GM21390 (cell line): Measurements from ENCODE around the gene EFHC1.
"Not testable (repeated sequence)": the region's sequence is repeated elsewhere in the genome, so short reads cannot be mapped to it uniquely, and the experiment has no call there.

ENCODE experiments used
- ATAC-seq: cut with Tn5 transposase; IDR thresholded peaks from one replicate; pipeline ENCODE4 v1.9.1; 2021; ENCODE audit not compliant: unreplicated experiment

Gene EFHC1

GRCh38 chr6:52419809-52420667 is at the start of gene EFHC1:
Gene EFHC1 (plus strand): TSS chr6:52420342. CDS start chr6:52420411, 69 bp downstream.
- peak; percentile 89 for ATAC-seq

DNA sequence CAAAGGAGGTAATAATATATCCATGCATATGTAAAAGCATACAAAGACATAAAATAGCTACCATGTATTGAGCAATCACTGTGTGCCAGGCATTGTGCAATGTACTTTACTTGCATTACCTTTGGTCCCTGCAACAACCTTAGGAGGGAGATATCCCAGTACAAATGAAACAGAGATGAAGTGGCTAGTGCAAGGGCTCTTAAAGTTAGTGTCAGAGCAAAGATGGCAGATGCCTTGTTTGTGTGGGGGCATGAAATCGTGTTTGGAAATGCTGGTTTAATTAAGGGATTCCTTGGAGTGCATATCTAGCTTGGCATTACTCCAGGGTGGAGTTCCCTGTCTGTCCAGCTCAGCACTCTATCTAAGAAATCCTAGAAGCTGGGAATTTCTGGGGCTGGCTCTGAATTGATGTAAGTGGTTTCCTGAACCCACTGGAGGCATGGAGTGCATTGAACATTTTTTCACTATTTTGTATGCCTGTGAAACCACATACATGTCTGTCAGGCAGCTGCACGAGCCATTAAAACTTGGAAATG is 48.4 kb upstream of the EFHC1 start:
- ATAC-seq = no peak

GRCh38 chr6:52373151-52373690 is 46.9 kb upstream of the EFHC1 start:
- ATAC-seq = no peak

DNA sequence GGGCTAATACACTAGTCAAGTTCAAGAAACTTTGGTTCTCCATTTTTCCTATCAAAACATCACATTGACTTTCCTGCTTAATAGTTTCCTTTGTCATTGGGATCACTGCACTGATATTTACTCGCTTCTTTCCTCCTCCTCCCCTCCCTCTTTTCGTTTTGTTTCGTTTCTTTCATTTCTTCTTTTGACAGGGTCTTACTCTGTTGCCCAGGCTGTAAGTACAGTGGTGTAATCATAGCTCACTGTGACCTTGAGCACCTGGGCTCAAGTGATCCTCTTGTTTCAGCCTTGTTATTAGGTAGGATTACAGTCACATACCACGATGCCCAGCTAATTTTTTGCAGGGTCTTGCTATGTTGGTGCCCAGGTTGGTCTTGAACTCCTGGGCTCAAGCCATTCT is 45.9 kb upstream of the EFHC1 start:
- ATAC-seq = no peak

GRCh38 chr6:52375780-52376556 is 44.2 kb upstream of the EFHC1 start:
- ATAC-seq = no peak

- ATAC-seq = no peak
Measured at GRCh38 chr6:52376763-52377162, 43.4 kb upstream of the EFHC1 start.

- no peak for ATAC-seq
Measured at GRCh38 chr6:52377538-52378221, 42.5 kb upstream of the EFHC1 start.

DNA sequence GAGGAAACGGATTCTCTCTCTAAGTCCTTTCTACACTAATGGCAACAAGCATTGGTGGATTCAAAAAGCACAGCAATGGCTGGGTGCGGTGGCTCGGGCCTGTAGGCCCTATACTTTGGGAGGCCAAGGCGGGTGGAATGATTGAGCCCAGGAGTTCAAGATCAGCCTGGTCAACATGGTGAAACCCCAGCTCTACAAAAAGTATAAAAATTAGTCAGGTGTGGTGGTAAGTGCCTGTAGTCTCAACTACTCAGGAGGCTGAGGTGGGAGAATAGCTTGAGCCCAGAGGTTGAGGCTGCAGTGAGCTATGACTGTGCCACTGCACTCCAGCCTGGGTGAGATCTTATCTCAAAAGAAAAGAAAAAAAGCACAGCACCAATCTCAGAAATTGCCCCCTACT is 38.9 kb upstream of the EFHC1 start:
- no peak for ATAC-seq

DNA sequence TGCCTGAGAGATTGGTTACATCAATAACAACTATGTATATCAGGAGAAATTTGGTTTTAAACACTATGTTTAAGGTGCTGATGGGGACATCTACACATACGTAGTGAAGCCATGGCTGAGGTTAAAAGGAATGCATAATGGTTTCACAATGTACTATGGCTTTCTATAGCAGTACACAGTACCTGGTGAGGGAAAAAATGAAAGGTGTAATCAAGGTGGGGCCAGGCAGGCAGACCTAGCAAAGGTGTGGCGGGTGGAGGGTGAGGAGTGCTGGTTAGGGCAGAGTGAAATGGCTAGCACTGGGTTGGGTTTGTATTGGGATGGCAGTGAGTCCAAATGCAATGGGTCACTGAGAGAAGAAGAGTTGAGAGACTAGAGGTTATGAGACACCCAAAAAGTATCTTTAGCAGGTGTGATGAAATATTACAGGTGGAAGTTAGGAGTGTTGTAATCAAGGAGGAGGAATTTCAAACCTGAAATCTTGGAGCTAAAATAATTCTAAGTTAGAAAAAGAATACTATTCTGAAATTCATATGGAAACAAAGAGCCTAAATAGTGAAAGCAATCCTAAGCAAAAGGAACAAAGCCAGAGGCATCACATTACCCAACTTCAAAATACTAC is 35.9 kb upstream of the EFHC1 start:
- ATAC-seq = no peak

GRCh38 chr6:52385074-52385473 is 35.1 kb upstream of the EFHC1 start:
- no peak for ATAC-seq

DNA sequence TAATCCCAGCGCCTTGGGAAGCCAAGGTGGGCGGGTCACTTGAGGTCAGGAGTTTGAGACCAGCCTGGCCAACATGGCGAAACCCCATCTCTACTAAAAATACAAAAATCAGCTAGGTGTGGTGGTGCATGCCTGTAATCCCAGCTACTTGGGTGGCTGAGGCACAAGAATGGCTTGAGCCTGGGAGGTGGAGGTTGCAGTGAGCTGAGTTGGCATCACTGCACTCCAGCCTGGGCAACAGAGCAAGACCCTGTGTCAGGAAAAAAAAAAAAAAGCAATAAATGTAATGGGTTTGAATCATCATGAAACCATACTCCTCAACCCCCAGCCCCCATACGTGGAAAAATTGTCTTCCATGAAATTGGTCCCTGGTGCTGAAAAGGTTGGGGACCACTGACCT is 32.0 kb upstream of the EFHC1 start:
- not testable (repeated sequence) for ATAC-seq

GRCh38 chr6:52388790-52389189 is 31.4 kb upstream of the EFHC1 start:
- ATAC-seq = no peak

GRCh38 chr6:52389264-52389625 is 30.9 kb upstream of the EFHC1 start:
- no peak for ATAC-seq

- ATAC-seq = peak; percentile 63
Measured at GRCh38 chr6:52389626-52390360, 30.3 kb upstream of the EFHC1 start.

DNA sequence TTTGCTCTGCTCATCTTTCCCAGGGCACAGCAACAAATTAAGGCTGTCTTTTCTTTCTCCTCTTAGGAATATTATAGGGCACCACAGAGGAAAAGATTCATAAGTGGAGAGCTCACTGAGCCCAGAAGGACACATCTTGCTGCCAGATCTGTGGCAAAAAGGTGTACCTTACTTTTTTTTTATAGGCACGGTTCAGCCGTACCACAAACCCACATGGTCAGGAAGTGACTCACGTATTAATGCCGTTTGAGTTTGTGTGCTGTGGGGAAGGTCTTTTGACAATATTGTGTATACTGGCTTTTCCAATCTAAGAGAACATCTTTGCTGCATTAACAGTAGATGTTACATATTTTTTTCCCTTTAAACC is 29.8 kb upstream of the EFHC1 start:
- ATAC-seq = peak; percentile 44

GRCh38 chr6:52391599-52391998 is 28.5 kb upstream of the EFHC1 start:
- no peak for ATAC-seq

- ATAC-seq = no peak
Measured at GRCh38 chr6:52392944-52393343, 27.2 kb upstream of the EFHC1 start.

DNA sequence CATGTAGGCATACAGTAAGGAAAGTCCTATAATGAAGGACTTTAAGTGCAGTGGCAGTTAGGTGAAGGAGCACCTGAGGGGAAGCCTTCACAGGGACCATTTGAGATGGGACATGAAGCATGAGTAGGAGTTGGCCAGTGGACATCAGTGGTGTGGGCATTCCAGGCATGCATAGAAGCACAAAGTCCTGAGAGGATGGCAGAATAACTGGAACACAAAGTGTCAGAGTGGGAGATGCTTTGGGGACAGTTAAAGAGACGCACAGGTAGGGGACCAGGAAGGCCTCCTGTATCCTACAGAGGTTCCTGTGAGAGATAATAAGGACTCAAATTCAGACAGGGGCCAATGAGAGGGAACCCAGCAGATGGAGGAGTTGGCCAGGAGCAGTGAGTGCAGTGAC is 26.4 kb upstream of the EFHC1 start:
- ATAC-seq = no peak

- ATAC-seq = peak; percentile 58
Measured at GRCh38 chr6:52394251-52394666, 25.9 kb upstream of the EFHC1 start.

- no peak for ATAC-seq
Measured at GRCh38 chr6:52395969-52396368, 24.2 kb upstream of the EFHC1 start.
